ENCODE measurements around the gene KAZN. TPM values are rescaled to one million over a fixed set of nuclear protein-coding genes. Genes with fewer than 3 reads are reported as not detected.

KAZN gene
- total RNA-seq, 3 donors from 2014 or later, result 12.2 to 16.4 (median 16.2) TPM

GRCh38 chr1:15075817-15076216 is 477.3 kb downstream of the KAZN start:
- intact Hi-C loops (cut with DNase I; ENCODE audit: low total_unique reads), result no loop called here
- TF ChIP-seq POLR2AphosphoS5 (IDR thresholded peaks at IDR 0.05), result no peak
- no peak overlapping the region for H3K27ac ChIP-seq

GRCh38 chr1:15076807-15077206 is 478.3 kb downstream of the KAZN start:
- Histone ChIP-seq H3K27me3 (no peaks in the 10 kb centered on the region), H3K36me3 (no peaks in the 10 kb centered on the region), H3K9me3 (no peaks in the 10 kb centered on the region), H3K4me3 (no peak overlapping the region), H3K4me1 (no peaks in the 10 kb centered on the region), H3K27ac (no peak overlapping the region)
- DNase-seq (ENCODE audit: low spot score in 2 of 2), result no peak
- intact Hi-C loops (cut with DNase I; ENCODE audit: low total_unique reads), result no loop called here
- no peak for TF ChIP-seq CTCF (IDR thresholded peaks at IDR 0.05)
- no peak for TF ChIP-seq POLR2A (IDR thresholded peaks at IDR 0.05)
- TF ChIP-seq POLR2AphosphoS5 (IDR thresholded peaks at IDR 0.05), result no peak

More at GRCh38 chr1:15075817-15076216, 477.3 kb downstream of the KAZN start:
- Histone ChIP-seq H3K36me3 (no peaks in the 10 kb centered on the region), H3K4me1 (no peaks in the 10 kb centered on the region), H3K9me3 (no peaks in the 10 kb centered on the region), H3K27me3 (no peaks in the 10 kb centered on the region), H3K4me3 (no peak overlapping the region)
- no peak for DNase-seq (ENCODE audit: low spot score in 2 of 2)

- no peak for DNase-seq (ENCODE audit: low spot score in 2 of 2)
- TF ChIP-seq POLR2AphosphoS5 (IDR thresholded peaks at IDR 0.05), result no peak
- TF ChIP-seq POLR2A (IDR thresholded peaks at IDR 0.05), result no peak
- no peak for TF ChIP-seq CTCF (IDR thresholded peaks at IDR 0.05)
- no peaks in the 10 kb centered on the region for H3K9me3 ChIP-seq
- no peak overlapping the region for H3K27ac ChIP-seq
- intact Hi-C loops (cut with DNase I; ENCODE audit: low total_unique reads), result no loop called here
- H3K4me3 ChIP-seq, result no peak overlapping the region
- H3K4me1 ChIP-seq, result no peaks in the 10 kb centered on the region
- H3K27me3 ChIP-seq, result no peaks in the 10 kb centered on the region
- H3K36me3 ChIP-seq, result no peaks in the 10 kb centered on the region
Observed at GRCh38 chr1:15077384-15077783, 478.9 kb downstream of the KAZN start.

GRCh38 chr1:15080328-15081007 is 482.0 kb downstream of the KAZN start:
- Histone ChIP-seq H3K27me3 (no peaks in the 10 kb centered on the region), H3K27ac (no peak overlapping the region), H3K4me1 (no peaks in the 10 kb centered on the region), H3K9me3 (no peaks in the 10 kb centered on the region), H3K4me3 (no peak overlapping the region), H3K36me3 (no peaks in the 10 kb centered on the region)
- TF ChIP-seq CTCF (IDR thresholded peaks at IDR 0.05), result no peak
- no peak for TF ChIP-seq POLR2A (IDR thresholded peaks at IDR 0.05)
- TF ChIP-seq POLR2AphosphoS5 (IDR thresholded peaks at IDR 0.05), result no peak
- intact Hi-C loops (cut with DNase I; ENCODE audit: low total_unique reads), result no loop called here
- DNase-seq (ENCODE audit: low spot score in 2 of 2), result no peak

- H3K27me3 ChIP-seq, result no peaks in the 10 kb centered on the region
- no peaks in the 10 kb centered on the region for H3K4me1 ChIP-seq
- TF ChIP-seq POLR2AphosphoS5 (IDR thresholded peaks at IDR 0.05), result no peak
- no peak for TF ChIP-seq CTCF (IDR thresholded peaks at IDR 0.05)
- no peak for TF ChIP-seq POLR2A (IDR thresholded peaks at IDR 0.05)
- no peak overlapping the region for H3K27ac ChIP-seq
- H3K4me3 ChIP-seq, result no peak overlapping the region
- H3K36me3 ChIP-seq, result no peaks in the 10 kb centered on the region
- intact Hi-C loops (cut with DNase I; ENCODE audit: low total_unique reads), result no loop called here
- DNase-seq (ENCODE audit: low spot score in 2 of 2), result no peak
- H3K9me3 ChIP-seq, result no peaks in the 10 kb centered on the region
Observed at GRCh38 chr1:15081102-15081501, 482.6 kb downstream of the KAZN start.
